ENCODE measurements around the gene NECTIN1. TPM values are rescaled to one million over a fixed set of nuclear protein-coding genes. Genes with fewer than 3 reads are reported as not detected.

The NECTIN1 gene
- total and polyA plus RNA-seq, 2 experiments from 2014 or later, result 3.6 to 7.4 TPM

DNA sequence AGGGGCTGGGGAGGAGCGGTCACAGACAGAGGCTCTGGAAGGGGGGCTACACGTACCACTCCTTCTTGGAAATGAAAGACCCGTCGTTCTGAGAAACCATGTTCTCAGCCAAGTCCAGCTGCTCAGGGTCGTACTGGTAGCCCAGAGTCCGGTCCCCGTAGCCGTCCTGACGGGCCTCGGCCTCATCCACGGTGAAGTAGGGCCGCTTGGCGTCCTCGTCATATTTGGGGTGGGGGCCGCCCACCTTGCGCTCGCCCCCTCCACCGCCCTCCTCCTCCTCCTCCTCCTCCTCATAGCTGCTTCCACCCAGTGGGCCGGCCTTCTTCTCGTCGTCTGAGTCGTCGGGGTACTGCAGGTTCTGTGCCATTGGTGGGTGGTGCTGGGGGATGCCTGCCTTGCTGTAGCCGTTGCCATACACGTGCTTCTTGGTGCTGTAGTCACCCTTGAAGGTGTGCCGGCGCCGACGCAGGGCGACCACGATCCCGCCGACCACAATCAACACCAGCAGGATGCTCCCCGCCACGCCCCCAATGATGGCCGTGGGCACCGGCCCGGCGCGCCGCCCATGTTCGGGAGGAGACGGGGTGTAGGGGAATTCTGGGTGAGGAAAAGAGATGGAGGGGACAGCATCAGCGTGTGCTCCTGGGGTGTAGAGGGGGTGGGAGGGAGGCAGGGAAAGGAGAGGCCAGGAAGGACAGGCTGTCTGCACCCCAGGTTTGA is 64.1 kb downstream of the NECTIN1 start:
- DNase-seq (ENCODE audit: low spot score), result no peak
- TF ChIP-seq CTCF (IDR thresholded peaks at IDR 0.05; ENCODE audit: poor library complexity), result no peak
- no peak for TF ChIP-seq EZH2 (IDR thresholded peaks at IDR 0.05; ENCODE audit: borderline replicate concordance)
- TF ChIP-seq EZH2phosphoT487 (IDR thresholded peaks at IDR 0.05; ENCODE audit: low read depth, severe bottlenecking, unreplicated experiment), result no peak
- Histone ChIP-seq H3K4me2 (no peak overlapping the region), H3K4me1 (ENCODE audit: insufficient read depth) (peaks cover 14% of the 10 kb centered on the region), H3K79me2 (no peaks in the 10 kb centered on the region), H2AFZ (no peak overlapping the region), H3K27ac (no peak overlapping the region), H3K27me3 (no peaks in the 10 kb centered on the region), H3K36me3 (replicated peaks; ENCODE audit: insufficient read depth, low read depth) (no peaks in the 10 kb centered on the region), H3K4me3 (no peak overlapping the region), H3K9me3 (ENCODE audit: low read depth) (no peaks in the 10 kb centered on the region), H3K9me2 (replicated peaks; ENCODE audit: insufficient read depth) (no peaks in the 10 kb centered on the region), H4K20me1 (ENCODE audit: insufficient read depth, poor library complexity, severe bottlenecking) (no peaks in the 10 kb centered on the region)
- WGBS (ENCODE audit: low lambda C conversion rate, missing lambda C conversion rate), result 91% methylated on average over 24 of the region's 44 CpGs

DNA sequence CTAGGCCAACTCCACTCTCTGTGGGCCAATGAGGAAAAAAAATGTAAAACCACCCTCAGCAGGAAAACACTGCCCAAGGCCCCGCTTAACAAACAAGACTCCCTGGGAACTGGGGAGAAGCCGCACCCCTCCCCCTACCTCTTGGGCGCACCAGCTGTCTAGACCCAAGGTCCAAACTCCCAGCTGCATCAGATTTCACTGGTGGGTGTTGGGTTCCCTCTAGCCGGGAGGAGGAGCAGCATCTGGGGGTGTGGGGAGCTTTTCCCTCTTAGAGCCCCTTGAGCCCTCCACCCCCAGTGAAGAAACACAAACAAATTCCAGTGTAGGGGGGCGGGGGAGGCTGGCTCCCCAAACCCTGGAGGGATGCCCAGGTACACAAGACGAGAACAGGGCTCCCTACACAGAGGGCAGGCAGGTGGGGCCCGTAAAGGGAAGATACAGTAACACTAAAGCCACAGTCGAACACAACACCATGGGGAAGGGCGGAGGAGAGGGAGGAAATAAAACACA is 64.9 kb downstream of the NECTIN1 start:
- no peak for TF ChIP-seq CTCF (IDR thresholded peaks at IDR 0.05; ENCODE audit: poor library complexity)
- TF ChIP-seq EZH2phosphoT487 (IDR thresholded peaks at IDR 0.05; ENCODE audit: low read depth, severe bottlenecking, unreplicated experiment), result no peak
- TF ChIP-seq EZH2 (IDR thresholded peaks at IDR 0.05; ENCODE audit: borderline replicate concordance), result no peak

GRCh38 chr11:119663279-119663678 is 65.7 kb downstream of the NECTIN1 start:
- no peak overlapping the region for H3K4me3 ChIP-seq
- no peaks in the 10 kb centered on the region for H4K20me1 ChIP-seq (ENCODE audit: insufficient read depth, poor library complexity, severe bottlenecking)
- no peak overlapping the region for H2AFZ ChIP-seq
- TF ChIP-seq EZH2 (IDR thresholded peaks at IDR 0.05; ENCODE audit: borderline replicate concordance) (no peak), CTCF (IDR thresholded peaks at IDR 0.05; ENCODE audit: poor library complexity) (no peak), EZH2phosphoT487 (IDR thresholded peaks at IDR 0.05; ENCODE audit: low read depth, severe bottlenecking, unreplicated experiment) (no peak)
- DNase-seq (ENCODE audit: low spot score), result no peak
- H3K79me2 ChIP-seq, result no peaks in the 10 kb centered on the region
- no peak overlapping the region for H3K4me2 ChIP-seq
- no peaks in the 10 kb centered on the region for H3K27me3 ChIP-seq
- no peaks in the 10 kb centered on the region for H3K36me3 ChIP-seq (replicated peaks; ENCODE audit: insufficient read depth, low read depth)
- H3K27ac ChIP-seq, result no peak overlapping the region
- peaks cover 14% of the 10 kb centered on the region for H3K4me1 ChIP-seq (ENCODE audit: insufficient read depth)
- no peaks in the 10 kb centered on the region for H3K9me3 ChIP-seq (ENCODE audit: low read depth)
- H3K9me2 ChIP-seq (replicated peaks; ENCODE audit: insufficient read depth), result no peaks in the 10 kb centered on the region
- 63% methylated on average over 4 of the region's 4 CpGs for WGBS (ENCODE audit: low lambda C conversion rate, missing lambda C conversion rate)

More for the DNA sequence above, 64.9 kb downstream of the NECTIN1 start:
- Histone ChIP-seq H3K27ac (peak overlapping the region; percentile 20), H3K4me3 (no peak overlapping the region), H3K27me3 (no peaks in the 10 kb centered on the region), H2AFZ (no peak overlapping the region), H3K9me3 (ENCODE audit: low read depth) (no peaks in the 10 kb centered on the region), H3K36me3 (replicated peaks; ENCODE audit: insufficient read depth, low read depth) (no peaks in the 10 kb centered on the region), H4K20me1 (ENCODE audit: insufficient read depth, poor library complexity, severe bottlenecking) (no peaks in the 10 kb centered on the region), H3K9me2 (replicated peaks; ENCODE audit: insufficient read depth) (no peaks in the 10 kb centered on the region), H3K4me2 (no peak overlapping the region), H3K79me2 (no peaks in the 10 kb centered on the region), H3K4me1 (ENCODE audit: insufficient read depth) (peaks cover 14% of the 10 kb centered on the region)
- WGBS (ENCODE audit: low lambda C conversion rate, missing lambda C conversion rate), result 66% methylated on average over 9 of the region's 9 CpGs
- peak; percentile 76 for DNase-seq (ENCODE audit: low spot score)
